ENCODE measurements around the gene ACOX3.
A peak's percentile ranks its signal among the peaks of the same experiment; 100 is the strongest.

The ACOX3 gene

DNA sequence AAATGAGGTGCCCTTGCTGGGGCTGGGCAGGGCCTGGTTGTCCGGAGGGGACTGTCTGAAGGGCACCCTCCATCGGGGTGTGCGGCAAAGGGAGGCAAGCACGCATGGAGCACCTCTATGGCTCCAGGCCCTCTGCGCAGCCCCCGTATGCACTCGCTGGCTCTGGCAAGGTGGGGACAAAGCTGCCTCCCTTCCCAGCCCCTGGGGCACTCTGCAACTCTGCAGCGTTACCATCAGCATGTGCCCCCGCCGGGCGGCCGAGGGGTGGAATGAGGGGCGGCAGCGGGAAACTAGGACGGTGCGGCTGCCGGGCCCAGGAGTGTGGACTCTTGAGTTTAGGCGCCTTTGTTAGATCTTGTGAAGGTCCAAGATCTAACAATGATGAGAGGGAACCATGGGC is 26.5 kb upstream of the ACOX3 start:
- DNase-seq: no peak

- no peak for DNase-seq
Observed at GRCh38 chr4:8465615-8466611, 25.4 kb upstream of the ACOX3 start.

DNA sequence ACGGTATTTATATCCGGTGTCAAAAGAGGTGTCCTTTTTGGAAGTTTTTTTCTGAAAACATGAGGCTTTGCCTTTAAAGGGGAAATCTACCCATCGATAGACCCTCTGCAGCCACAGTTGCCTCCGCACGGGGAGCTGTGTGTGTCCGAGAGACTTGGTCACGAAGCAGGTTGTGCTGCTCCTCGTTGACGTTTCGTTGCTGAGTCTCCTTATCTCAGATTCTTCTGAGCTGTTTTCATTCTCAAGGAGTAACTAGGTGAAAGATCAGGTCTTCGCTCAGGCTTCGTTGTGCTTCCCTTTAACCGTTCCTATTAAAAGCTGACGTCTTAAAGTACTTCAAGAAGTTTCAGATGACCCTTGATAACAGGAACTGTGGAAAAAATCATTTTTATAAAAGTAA is 23.9 kb upstream of the ACOX3 start:
- no peak for DNase-seq

DNA sequence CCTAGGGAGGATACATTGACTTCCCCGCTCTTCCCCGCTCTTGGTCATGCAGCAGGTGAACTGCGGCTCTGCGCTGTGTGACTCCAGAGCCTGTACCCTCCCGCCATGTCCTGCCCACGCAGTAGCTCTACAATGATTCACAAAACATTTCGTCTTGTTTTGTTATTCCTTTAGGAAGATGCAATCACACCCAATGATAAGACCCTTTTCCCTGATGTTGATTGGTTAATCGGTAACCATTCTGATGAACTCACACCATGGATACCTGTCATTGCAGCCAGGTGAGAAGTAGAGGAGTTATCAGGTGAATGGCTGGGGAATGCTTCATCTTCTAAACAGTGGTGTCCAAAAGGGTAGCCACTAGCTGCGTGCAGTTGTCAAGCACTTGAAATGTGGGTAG is 23.3 kb upstream of the ACOX3 start:
- DNase-seq: no peak

GRCh38 chr4:8461616-8462015 is 21.1 kb upstream of the ACOX3 start:
- DNase-seq: no peak

- no peak for DNase-seq
Observed at GRCh38 chr4:8461086-8461485, 20.6 kb upstream of the ACOX3 start.

GRCh38 chr4:8459867-8460445 is 19.4 kb upstream of the ACOX3 start:
- no peak for DNase-seq

DNA sequence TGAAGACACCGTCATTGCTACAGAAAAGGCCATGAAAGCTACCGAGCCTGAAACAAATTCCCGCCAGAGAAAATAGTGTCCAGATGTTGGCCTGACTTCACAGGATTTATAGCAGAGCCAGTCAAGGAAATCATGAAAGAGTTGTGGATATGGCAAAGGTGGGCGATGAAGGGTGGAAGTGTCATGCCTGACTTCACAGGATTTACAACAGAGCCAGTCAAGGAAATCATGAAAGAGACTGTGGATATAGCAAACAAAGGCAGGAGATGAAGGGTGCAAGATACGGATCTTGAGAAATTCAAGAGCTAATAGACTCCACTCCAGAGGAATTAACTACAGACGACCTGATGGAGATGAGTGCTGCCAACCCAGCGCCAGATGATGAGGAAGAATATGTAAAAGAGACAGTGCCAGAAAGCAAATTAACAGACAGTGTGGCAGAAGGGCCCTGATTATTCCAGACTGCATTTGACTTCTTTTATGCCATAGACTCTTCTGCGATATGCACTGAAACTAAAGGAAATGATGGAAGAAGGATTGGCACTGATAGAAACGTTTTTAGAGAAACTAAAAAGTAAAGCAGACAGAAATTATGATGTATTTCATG is 17.2 kb upstream of the ACOX3 start:
- no peak for DNase-seq

DNA sequence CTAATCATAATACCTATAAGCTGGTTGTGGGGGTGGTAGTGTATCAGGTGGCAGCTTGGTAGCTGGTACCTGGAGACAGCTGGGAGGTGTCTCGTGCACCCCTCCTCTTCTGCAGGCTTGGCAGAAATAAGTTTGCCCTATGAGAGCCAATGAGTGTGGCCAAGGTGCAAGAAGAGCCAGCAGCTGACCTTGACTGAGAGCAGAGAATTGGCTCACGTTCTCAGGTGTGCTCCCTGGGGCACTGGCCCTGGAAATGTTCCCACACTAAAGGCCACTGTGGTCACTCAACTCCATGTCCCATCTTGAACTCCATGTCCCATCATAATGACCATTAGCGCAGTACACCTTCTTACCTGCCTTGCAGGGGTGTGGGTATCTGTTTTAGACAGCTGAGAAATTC is 13.4 kb upstream of the ACOX3 start:
- no peak for DNase-seq

DNA sequence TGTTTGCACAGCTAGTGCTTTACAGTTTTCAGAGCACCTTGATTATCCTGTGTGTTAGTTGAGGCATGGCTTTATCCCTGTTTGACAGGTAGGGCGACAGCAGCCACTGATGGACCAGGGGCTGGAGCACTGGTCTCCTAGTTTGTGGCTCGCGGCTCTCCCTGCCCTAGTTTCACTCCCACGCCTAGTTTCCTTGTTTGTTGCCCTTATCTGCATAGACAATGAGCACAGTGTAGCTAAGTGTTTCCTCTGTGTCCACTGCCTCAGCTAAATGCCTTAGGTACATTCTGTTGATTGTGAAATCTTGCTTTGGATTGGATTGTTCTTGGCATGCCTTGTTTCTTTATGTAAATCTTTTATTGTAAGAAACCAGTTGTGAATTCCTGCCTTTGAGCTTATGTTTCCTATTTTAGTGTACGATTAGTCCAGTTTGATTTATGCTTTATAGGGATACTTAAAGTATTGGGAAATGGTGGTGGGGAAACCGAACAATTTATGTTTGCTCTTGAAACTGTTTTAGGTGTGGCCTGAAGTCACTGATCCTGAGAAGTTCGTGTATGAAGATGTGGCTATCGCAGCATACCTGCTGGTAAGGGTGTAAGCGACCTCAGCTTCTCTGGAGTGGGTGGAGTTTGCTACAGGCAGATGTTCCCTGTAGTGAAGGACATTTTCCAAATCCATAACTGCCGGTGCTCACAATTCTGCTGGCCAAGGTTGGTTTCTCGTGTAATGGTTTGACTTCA is 11.1 kb upstream of the ACOX3 start:
- no peak for DNase-seq

GRCh38 chr4:8446122-8446521 is 5.6 kb upstream of the ACOX3 start:
- no peak for DNase-seq

GRCh38 chr4:8443801-8444200 is 3.3 kb upstream of the ACOX3 start:
- DNase-seq: no peak

DNA sequence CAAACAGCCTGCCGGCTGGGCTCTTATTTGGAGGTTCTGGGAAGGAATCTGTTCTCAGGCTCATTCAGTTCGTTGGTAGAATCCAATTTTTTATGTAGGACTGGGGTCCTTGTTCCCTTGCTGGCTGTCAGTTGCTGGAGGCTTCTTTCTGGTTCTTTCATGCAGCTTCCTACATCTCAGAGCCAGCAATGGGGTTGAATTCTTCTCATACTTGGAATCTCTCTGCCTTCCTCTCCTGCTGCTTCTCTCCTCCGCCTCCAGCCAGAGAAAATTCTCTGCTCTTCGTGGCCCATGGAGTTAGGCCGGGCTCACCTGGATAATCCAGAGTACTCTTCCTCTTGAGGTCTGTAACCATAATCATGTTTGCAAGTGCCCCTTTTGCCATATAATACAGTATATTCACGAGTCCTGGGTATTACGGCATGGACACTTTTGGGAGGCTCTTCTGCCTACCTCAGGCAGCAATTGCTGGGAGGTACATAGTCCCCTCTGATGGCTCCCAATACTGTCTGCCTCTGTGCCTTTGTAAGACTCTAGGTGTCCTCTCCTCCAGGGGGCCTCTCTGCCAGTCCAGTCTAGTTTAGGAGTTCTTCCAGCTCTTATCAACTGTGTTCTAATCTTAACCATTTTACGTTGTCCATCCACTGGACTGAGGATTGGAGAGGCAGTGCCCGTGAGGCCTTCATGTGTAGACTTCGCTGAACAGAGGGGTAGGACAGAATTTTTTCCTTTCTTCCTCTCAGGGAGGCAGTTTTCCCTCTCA is 2.3 kb upstream of the ACOX3 start:
- no peak for DNase-seq

GRCh38 chr4:8441499-8442091 is 1.1 kb upstream of the ACOX3 start:
- DNase-seq: no peak

DNA sequence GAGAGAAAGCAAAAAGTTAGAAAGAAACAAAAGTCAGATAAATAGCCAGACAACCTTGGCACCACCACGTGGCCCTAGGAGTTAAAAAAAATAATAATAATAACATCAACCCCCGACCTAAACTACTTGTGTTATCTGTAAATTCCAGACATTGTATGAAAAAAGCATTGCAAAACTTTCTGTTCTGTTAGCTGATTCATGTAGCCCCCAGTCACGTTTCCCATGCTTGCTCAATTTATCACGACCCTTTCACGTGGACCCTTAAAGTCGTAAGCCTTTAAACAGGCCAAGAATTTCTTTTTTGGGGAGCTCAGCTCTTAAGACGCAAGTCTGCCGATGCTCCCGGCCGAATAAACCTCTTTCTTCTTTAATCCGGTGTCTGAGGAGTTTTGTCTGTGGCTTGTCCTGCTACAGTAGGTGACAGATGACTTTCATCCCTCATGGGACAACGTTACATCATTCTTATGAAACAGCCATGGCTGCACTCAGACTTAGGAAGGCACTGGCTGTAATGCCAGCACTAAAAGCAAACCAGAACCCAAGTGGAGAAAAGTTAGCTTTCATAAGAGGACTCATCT is 520 bp downstream of the ACOX3 start:
- peak; percentile 56 for DNase-seq

GRCh38 chr4:8439168-8439567 is 1.4 kb downstream of the ACOX3 start:
- DNase-seq: no peak

- no peak for DNase-seq
Observed at GRCh38 chr4:8438743-8439142, 1.8 kb downstream of the ACOX3 start.

GRCh38 chr4:8437281-8437680 is 3.2 kb downstream of the ACOX3 start:
- no peak for DNase-seq

DNA sequence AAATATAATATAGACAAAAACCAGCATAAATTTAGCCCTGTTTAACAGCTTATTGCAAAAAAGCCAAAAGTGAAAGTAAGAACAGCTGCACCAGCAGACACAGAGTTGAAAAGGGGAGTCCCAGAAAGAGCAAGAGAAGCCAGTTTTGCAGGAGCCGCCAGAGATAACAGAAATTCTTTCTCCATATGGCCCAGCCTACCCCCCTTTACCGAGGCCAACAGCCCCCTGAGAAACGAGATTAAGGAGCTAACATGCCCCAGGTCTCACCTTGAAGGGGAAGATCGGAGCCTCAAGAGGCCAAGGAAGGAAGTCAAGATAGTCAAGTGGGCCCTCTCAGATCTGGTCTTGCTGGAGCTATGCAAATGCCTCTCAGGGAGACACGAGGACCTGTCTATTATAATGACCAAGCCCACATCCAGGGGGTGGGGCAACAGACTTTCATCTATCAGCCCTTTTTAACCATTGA is 4.8 kb downstream of the ACOX3 start:
- peak; percentile 59 for DNase-seq

DNA sequence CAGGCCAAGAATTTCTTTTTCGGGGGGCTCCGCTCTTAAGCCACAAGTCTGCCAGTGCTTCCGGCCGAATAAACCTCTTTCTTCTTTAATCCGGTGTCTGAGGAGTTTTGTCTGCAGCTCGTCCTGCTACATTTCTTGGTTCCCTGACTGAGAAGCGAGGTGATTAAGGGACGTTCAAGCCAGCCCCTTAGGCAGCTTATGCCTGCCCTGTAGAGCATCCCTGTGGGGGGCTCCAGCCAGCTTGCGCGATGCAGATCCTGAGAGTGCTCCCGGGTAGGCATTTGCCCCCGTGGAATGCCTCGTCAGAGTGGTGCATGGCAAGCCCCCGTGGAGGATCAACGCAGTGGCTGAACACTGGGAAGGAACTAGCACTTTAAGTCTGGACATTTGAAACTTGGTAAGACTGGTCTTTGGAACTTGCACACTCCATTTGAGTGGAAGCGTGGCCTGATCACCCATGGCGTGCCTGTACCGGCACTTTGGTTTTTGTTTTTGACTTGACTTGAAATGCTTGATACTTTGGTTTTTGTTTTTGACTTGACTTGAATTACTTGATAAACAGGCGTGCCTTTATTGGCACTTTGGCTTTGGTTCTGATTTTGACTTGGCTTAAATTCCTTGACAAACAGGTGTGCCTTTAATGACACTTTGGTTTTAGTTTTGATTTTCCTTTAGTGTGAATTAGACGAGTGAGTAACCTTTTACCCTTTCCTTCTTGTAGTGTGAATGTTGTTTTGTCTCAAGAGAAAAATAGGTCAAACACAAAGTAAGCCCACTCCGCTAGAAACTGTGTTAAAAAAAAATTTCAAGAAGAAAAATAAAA is 6.1 kb downstream of the ACOX3 start:
- DNase-seq: no peak

DNA sequence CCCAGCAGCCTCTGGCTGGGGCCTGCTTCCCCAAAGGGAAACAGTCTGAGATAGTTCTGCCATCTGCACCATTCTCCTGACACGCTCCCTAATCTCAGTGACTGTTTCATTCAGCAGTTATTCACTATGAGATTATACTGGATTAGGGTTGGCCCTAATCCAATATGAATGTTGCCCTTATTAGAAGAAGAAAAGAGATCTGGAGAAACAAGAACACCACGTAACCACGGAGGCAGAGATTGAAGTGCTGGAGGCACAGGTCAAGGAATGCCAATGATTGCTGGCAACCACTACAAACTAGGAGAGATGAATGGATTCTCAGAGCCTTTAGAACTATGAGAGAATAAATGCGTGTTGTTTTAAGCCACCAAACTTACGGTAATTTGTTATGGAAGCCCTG is 7.4 kb downstream of the ACOX3 start:
- no peak for DNase-seq
